Spleen (tissue), 7 donors: ENCODE results near the gene CDKN1B.

Experiments
- CTCF ChIP-seq, 11 experiments: fragments of 200-600 bp in 7 of 11; fragments of 450-650 bp in 4 of 11; sonication (generic) in 4 of 11; IDR thresholded peaks in 8 of 11; conservative IDR thresholded peaks in 3 of 11; 1 replicate in 7 of 11; 2 replicates in 4 of 11; pipeline versions ENCODE4 v1.4.0 to v1.8.0; 2016 to 2021; ENCODE audit warnings: antibody characterized with exemption in 11 of 11, inconsistent platforms in 4 of 11, mild to moderate bottlenecking in 1 of 11
- POLR2A ChIP-seq, 3 donors: fragments of 450-650 bp; IDR thresholded peaks; one replicate each; pipeline ENCODE4 v1.5.1; 2017; ENCODE audit warnings: antibody characterized with exemption in 3 of 3, mild to moderate bottlenecking in 1 of 3
- POLR2AphosphoS5 ChIP-seq, 3 donors: sonication (generic); formaldehyde crosslinking; IDR thresholded peaks; one replicate each; pipeline ENCODE4 v1.5.1; 2017; ENCODE audit warnings: antibody characterized with exemption in 3 of 3
- donor health status: DM: no; HTN: no; CAD: no; lungs with moderate emphysema.
- donor health status: DM: no; HTN: no; CAD: no.
- donor health status: DM: no; HTN: no; CAD: no.

DNA sequence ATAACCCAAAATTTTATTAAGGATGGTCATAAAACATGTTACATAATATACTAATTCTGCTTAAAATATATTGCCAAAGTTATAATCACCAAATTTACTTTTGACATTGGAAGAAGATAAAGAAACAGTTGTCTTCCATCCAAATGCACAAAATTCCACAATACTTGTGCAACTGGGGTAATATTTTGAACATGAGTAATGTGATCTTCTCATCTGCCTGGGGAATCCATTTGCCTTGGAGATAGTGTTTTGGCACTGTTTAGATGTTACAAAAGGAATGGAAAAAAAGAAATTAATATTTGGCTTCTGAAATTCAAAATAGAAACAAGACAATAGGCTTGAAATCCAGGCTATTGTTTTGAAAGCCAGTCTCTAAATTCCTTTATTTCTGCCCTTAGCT is 30.2 kb upstream of the CDKN1B start:
- TF ChIP-seq POLR2AphosphoS5 (IDR thresholded peaks at IDR 0.05) (no peak), CTCF (IDR thresholded peaks at IDR 0.05 in 8 of 11, conservative IDR thresholded peaks at IDR 0.05 in 3 of 11) (no peak), POLR2A (IDR thresholded peaks at IDR 0.05) (no peak)
